K562 (cell line): ENCODE results near the gene ZRANB3. TPM values are rescaled to one million over a fixed set of nuclear protein-coding genes. Genes with fewer than 3 reads are reported as not detected.

Experiments used
- CXXC5 ChIP-seq: fragments of 250-450 bp; sonication (Bioruptor Pico); IDR thresholded peaks from 2 replicates; pipeline ENCODE4 v1.8.0; 2022; ENCODE audit warnings: inconsistent platforms, mild to moderate bottlenecking, moderate library complexity
- ELF1 ChIP-seq: fragments of 200-800 bp; sonication (Bioruptor generic); IDR thresholded peaks from 2 replicates; pipeline ENCODE4 v1.6.1; 2016; ENCODE audit warnings: missing genetic modification characterization, missing compliant biosample characterization
- GMEB1 ChIP-seq: fragments of 250-450 bp; sonication (Bioruptor Pico); IDR thresholded peaks from 2 replicates; pipeline ENCODE4 v1.4.0; 2020; ENCODE audit warnings: mild to moderate bottlenecking
- HDAC1 ChIP-seq, 2 experiments: fragments of 450-650 bp; IDR thresholded peaks; 2 replicates each; pipeline ENCODE4 v1.6.1; 2016 to 2017; ENCODE audit warnings: inconsistent platforms in 1 of 2, mild to moderate bottlenecking in 1 of 2, moderate library complexity in 1 of 2
- L3MBTL2 ChIP-seq: fragments of 450-650 bp; IDR thresholded peaks from 2 replicates; pipeline ENCODE4 v1.6.1; 2016; ENCODE audit warnings: mild to moderate bottlenecking, moderate library complexity
- MXI1 ChIP-seq: IDR thresholded peaks from 2 replicates; pipeline ENCODE4 v1.6.1; 2011; ENCODE audit warnings: low read depth, mild to moderate bottlenecking, improper control_type of control experiment, low read length
- NFE2 ChIP-seq: IDR thresholded peaks from 2 replicates; pipeline ENCODE4 v1.6.1; 2014; ENCODE audit warnings: antibody characterized with exemption, low read depth
- NFIC ChIP-seq: fragments of 450-650 bp; IDR thresholded peaks from 2 replicates; pipeline ENCODE4 v1.6.1; 2017; ENCODE audit warnings: mild to moderate bottlenecking, inconsistent platforms
- NFRKB ChIP-seq: fragments of 450-650 bp; IDR thresholded peaks from 2 replicates; pipeline ENCODE4 v1.6.1; 2016; ENCODE audit warnings: low read depth
- PATZ1 ChIP-seq: fragments of 250-450 bp; sonication (Bioruptor Pico); IDR thresholded peaks from 2 replicates; pipeline ENCODE4 v1.5.0; 2020; ENCODE audit warnings: mild to moderate bottlenecking, borderline replicate concordance
- POLR2G ChIP-seq: fragments of 200-400 bp; formaldehyde crosslinking; IDR thresholded peaks from 2 replicates; pipeline ENCODE4 v1.6.1; 2017; ENCODE audit warnings: low read depth, mild to moderate bottlenecking, antibody characterized with exemption, low read length, moderate library complexity
- RBFOX2 ChIP-seq: fragments of 200-400 bp; formaldehyde crosslinking; IDR thresholded peaks from 2 replicates; pipeline ENCODE4 v1.6.1; 2017; ENCODE audit warnings: low read depth, mild to moderate bottlenecking, low read length, moderate library complexity
- SMAD1 ChIP-seq: fragments of 150-350 bp; IDR thresholded peaks from 2 replicates; pipeline ENCODE4 v1.6.1; 2014; ENCODE audit warnings: low read length, low read depth; ENCODE audit not compliant: partially characterized antibody
- SMARCA4 ChIP-seq: fragments of 450-650 bp; IDR thresholded peaks from 2 replicates; pipeline ENCODE4 v1.6.1; 2016
- TBP ChIP-seq: optimal IDR thresholded peaks from 2 replicates; pipeline ENCODE3; 2011; ENCODE audit warnings: low read depth, low read length, improper control_type of control experiment
- TEAD4 ChIP-seq, 2 experiments: sonication (generic) in 1 of 2; formaldehyde crosslinking in 1 of 2; IDR thresholded peaks; 2 replicates each; pipeline versions ENCODE4 v1.6.1 to v1.8.0; 2012 to 2022; ENCODE audit warnings: borderline replicate concordance in 1 of 2, inconsistent platforms in 1 of 2, low read length in 1 of 2, mild to moderate bottlenecking in 1 of 2, missing genetic modification reagents in 1 of 2
- ZNF212 ChIP-seq: fragments of 450-650 bp; formaldehyde crosslinking; IDR thresholded peaks from 2 replicates; pipeline ENCODE4 v1.4.0; 2020; ENCODE audit warnings: mild to moderate bottlenecking
- ZNF224 ChIP-seq: sonication (generic); formaldehyde crosslinking; IDR thresholded peaks from 2 replicates; pipeline ENCODE4 v1.8.0; 2022; ENCODE audit warnings: mild to moderate bottlenecking, missing genetic modification reagents
- ZNF75A ChIP-seq: fragments of 450-650 bp; formaldehyde crosslinking; IDR thresholded peaks from 2 replicates; pipeline ENCODE4 v1.4.0; 2020; ENCODE audit warnings: mild to moderate bottlenecking
- polyA plus RNA-seq, 8 experiments: library from polyadenylated mRNA; depleted of rRNA in 4 of 8; stranded (reverse) in 5 of 8; unstranded in 3 of 8; fragments of >200 nt; fragmentation: Nextera tagmentation in 2 of 8; fragmentation: Illumina TruSeq in 1 of 8; extraction: Ambion mirVana in 2 of 8; extraction: Trizol in 1 of 8; gene quantifications; 2 replicates each; pipeline versions ENCODE4 v1.2.1 to v1.2.3, GENCODE V29; 2011 to 2014; ENCODE audit warnings: inconsistent platforms in 1 of 8, missing spikeins in 1 of 8
- total RNA-seq, 7 experiments: library from RNA; depleted of rRNA in 6 of 7; stranded (reverse); fragments of >200 nt in 6 of 7; fragmentation: Illumina TruSeq in 2 of 7; extraction: Trizol in 2 of 7; gene quantifications; 2 replicates each; pipeline versions ENCODE4 v1.2.1 to v1.2.3, GENCODE V29; 2011 to 2021; ENCODE audit warnings: low replicate concordance in 1 of 7
- TF ChIP-seq, protein P1 (sequence below), 2 experiments: fragments of 450-650 bp in 1 of 2; sonication (generic) in 1 of 2; formaldehyde crosslinking in 1 of 2; IDR thresholded peaks in 1 of 2; conservative IDR thresholded peaks in 1 of 2; 2 replicates each; pipeline versions ENCODE4 v1.6.1 to v1.8.1; 2016 to 2023; ENCODE audit warnings: mild to moderate bottlenecking in 2 of 2, moderate library complexity in 2 of 2, inconsistent platforms in 1 of 2, missing genetic modification reagents in 1 of 2
- TF ChIP-seq, protein P2 (sequence below): fragments of 450-650 bp; IDR thresholded peaks from 2 replicates; pipeline ENCODE4 v1.6.1; 2014; ENCODE audit warnings: low read depth, mild to moderate bottlenecking, moderate library complexity, borderline replicate concordance

Gene ZRANB3
- total and polyA plus RNA-seq, 9 of the 15 experiments (the other 6 are each of a cell fraction or from before 2014, with no cell fraction given), result 8.6 to 21.3 (median 14.7) TPM

- TF ChIP-seq SMAD1 (peak; percentile 34), RBFOX2 (peak; percentile 78), ELF1 (tag) (peak; percentile 40; the same call in 1 of the 2 replicates), ZNF224 (no peak), TBP (peak; percentile 71), HDAC1 (IDR thresholded peaks at IDR 0.05) (peak in 1 of 2 experiments; percentile 83; a peak in 2 of 4 replicates), NFE2 (no peak), GMEB1 (CRISPR knock-in tag) (no peak), TEAD4 (IDR thresholded peaks at IDR 0.05; ENCODE audit: low read length) (peak; percentile 33), TEAD4 (CRISPR knock-in tag; IDR thresholded peaks at IDR 0.05; ENCODE audit: borderline replicate concordance) (no peak), NFRKB (peak; percentile 57), PATZ1 (CRISPR knock-in tag) (0 out of 2 replicates have a peak, but pooled peaks have one; percentile 11), SMARCA4 (no peak), ZNF75A (CRISPR knock-in tag) (no peak; the same call in 1 of the 2 replicates), L3MBTL2 (peak; percentile 77), NFIC (0 out of 2 replicates have a peak, but pooled peaks have one; percentile 7), CXXC5 (CRISPR knock-in tag) (peak; percentile 51), MXI1 (peak; percentile 22; the same call in 1 of the 2 replicates), ZNF212 (CRISPR knock-in tag) (no peak), POLR2G (peak; percentile 70)
- TF ChIP-seq, protein P1, sequence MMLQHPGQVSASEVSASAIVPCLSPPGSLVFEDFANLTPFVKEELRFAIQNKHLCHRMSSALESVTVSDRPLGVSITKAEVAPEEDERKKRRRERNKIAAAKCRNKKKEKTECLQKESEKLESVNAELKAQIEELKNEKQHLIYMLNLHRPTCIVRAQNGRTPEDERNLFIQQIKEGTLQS (IDR thresholded peaks at IDR 0.05), result 0 out of 2 replicates have a peak, but pooled peaks have one; percentile 10
- TF ChIP-seq, protein P1 (CRISPR knock-in tag; conservative IDR thresholded peaks at IDR 0.05), result peak; percentile 48; the same call in 1 of the 2 replicates
- TF ChIP-seq, protein P2, sequence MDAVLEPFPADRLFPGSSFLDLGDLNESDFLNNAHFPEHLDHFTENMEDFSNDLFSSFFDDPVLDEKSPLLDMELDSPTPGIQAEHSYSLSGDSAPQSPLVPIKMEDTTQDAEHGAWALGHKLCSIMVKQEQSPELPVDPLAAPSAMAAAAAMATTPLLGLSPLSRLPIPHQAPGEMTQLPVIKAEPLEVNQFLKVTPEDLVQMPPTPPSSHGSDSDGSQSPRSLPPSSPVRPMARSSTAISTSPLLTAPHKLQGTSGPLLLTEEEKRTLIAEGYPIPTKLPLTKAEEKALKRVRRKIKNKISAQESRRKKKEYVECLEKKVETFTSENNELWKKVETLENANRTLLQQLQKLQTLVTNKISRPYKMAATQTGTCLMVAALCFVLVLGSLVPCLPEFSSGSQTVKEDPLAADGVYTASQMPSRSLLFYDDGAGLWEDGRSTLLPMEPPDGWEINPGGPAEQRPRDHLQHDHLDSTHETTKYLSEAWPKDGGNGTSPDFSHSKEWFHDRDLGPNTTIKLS, result peak; percentile 84; the same call in 1 of the 2 replicates
Observed at GRCh38 chr2:135530313-135531230, at the start of gene ZRANB3 (continued).
